ENCODE measurements around the gene NUB1.
A peak's percentile ranks its signal among the peaks of the same experiment; 100 is the strongest.

NUB1 gene

DNA sequence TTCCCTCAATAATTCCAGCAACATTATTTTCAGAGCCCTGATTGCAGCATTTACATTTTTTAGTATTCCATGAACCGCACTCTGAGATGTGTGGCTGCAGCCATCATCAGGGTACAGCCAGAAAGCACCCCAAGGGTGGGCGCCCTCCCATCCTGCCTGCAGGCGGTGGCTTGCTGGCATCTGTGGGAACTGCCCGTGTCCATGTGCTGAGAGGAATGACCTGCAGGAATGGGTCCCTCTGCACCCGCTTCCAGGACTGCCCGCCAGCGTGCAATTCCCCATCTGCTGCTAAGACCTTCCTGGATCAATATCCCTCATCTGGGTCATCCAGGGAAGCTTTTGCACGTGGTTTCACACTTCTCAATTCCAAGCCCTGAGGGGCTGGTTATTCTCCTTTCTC, 32.8 kb upstream of the NUB1 start:
- no peak for FAIRE-seq

DNA sequence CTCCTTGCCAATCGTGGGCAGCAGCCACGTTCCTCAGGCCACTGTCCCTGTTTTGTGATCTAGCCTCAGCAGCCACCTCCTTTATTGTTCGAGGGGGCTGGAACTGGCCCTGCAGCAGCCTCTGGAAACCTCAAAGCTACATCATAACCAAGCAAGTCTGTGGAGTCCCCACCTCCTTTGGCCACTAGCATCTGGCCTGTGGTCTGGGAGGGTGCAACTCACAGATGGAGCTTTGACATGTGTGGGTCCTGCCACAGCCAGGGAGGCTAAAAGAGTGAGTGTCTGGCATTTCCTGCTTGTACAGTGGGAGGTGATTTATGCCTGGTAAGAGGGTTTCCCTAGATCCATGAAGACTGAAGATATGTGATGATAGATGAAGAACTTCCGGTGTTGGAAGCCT, 32.3 kb upstream of the NUB1 start:
- no peak for TF ChIP-seq POLR2A (IDR thresholded peaks at IDR 0.05; ENCODE audit: low read depth, low read length)
- DNase-seq (ENCODE audit: insufficient read length, low spot score) (peak; percentile 34), FAIRE-seq (no peak)

More for the DNA sequence above, 32.8 kb upstream of the NUB1 start:
- DNase-seq (ENCODE audit: insufficient read length, low spot score): no peak
- no peak for TF ChIP-seq POLR2A (IDR thresholded peaks at IDR 0.05; ENCODE audit: low read depth, low read length)

DNA sequence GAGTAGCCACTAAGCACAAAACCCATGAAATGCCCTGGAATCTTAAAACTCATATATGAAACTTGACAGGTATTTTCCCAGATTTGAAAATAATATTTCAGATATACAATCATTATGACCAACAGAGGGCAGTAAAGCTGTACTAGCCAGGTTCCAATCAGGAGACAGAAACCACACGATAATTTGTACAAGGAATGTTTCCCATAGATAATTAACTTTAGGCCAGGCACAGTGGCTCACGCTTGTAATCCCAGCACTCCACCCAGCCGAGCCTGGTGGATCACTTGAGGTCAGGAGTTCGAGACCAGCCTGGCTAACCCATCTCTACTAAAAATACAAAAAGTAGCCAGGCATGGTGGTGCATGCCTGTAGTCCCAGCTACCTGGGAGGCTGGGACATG, 31.0 kb upstream of the NUB1 start:
- no peak for FAIRE-seq
- no peak for TF ChIP-seq POLR2A (IDR thresholded peaks at IDR 0.05; ENCODE audit: low read depth, low read length)
- DNase-seq (ENCODE audit: insufficient read length, low spot score): no peak

DNA sequence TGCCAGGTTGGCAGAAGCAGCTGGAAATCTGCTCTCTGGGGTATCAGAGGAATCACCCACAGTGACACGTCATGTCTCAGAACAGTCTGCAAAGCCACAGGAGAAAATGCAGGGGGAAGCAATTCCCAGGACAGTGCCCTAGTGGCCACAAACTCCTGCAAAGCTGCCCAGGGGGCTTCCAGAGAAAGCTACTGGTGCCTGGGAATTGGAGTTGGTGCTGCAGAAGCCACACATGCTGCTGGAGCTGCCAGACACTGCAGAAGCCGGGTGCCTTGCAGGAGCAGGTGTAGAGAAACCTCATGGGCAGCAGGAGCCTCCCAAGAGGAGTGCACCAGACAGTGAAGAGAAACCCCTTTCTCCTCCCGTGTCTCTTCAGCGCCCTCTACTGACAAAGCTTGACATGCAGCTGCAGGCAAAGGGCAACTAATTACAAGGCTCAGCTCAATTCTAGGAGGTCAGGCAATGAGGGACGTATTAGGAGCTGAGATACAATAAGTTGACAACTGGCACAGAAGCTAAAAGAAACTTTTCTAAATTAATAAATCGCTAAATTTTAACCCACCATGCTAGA, 30.2 kb upstream of the NUB1 start:
- no peak for TF ChIP-seq POLR2A (IDR thresholded peaks at IDR 0.05; ENCODE audit: low read depth, low read length)
- DNase-seq (ENCODE audit: insufficient read length, low spot score) (no peak), FAIRE-seq (no peak)

DNA sequence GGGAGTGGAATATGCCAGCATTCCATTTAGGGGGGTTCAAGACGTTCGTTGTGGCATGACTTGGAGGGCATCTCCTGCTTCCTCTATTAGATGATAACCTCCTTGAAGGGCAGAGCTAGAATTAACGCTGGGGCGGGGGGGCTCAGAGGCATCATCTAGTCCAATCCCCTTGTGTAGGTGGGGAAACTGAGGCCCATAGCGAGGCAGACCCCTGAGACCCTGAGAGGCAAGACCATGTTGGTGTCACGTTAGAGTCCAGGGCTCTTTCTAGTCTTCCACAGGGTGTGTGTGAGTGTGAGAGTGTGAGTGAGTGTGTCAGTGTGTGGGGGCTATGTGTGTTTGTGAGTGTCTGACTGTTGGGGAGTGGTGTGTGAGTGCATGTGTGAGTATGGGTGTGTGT, 29.3 kb upstream of the NUB1 start:
- TF ChIP-seq POLR2A (IDR thresholded peaks at IDR 0.05; ENCODE audit: low read depth, low read length): no peak
- DNase-seq (ENCODE audit: insufficient read length, low spot score) (no peak), FAIRE-seq (no peak)

DNA sequence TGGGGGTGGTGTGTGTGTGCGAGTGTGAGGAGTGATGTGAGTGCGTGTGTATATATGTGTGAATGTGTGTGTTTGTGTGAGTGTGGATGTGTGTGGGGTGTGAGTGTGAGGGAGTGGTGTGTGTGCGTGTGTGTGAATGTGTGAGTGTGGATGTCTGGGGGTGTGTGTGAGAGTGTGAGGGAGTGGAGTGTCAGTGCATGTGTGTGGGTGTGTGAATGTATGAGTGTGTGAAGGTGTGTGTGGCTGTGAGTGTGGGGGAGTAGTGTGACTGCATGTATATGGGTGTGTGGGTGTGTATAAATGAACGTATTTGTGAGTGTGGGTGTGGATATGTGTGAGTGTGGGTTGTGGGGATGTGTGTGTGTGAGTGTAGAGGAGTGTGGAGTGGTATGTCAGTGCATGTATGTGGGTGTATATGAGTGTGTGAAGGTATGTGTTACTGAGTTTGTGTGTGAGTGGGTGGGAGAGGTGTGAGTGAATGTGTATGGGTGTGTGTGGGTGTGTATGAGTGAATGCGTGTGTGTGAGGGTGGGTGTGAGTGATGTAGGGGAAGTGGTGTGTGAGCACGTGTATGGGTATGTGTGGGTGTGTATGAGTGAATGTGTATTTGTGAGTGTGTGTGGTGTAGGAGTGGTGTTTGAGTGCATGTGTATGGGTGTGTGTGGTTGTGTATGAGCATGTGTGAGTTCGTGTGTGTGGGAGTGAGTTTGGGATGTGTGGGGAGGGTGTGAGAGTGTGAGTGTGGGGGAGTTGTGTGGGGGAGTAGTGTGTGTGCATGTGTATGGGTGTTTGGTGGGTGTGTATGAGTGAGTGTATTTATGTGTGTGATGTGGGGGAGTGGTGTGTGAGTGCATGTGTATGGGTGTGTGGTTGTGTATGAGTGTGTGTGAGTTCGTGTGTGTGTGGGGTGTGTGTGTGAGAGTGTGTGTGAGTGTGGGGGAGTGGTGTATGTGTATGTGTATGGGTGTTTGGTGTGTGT, 28.5 kb upstream of the NUB1 start:
- TF ChIP-seq POLR2A (IDR thresholded peaks at IDR 0.05; ENCODE audit: low read depth, low read length): no peak
- DNase-seq (ENCODE audit: insufficient read length, low spot score) (no peak), FAIRE-seq (no peak)

DNA sequence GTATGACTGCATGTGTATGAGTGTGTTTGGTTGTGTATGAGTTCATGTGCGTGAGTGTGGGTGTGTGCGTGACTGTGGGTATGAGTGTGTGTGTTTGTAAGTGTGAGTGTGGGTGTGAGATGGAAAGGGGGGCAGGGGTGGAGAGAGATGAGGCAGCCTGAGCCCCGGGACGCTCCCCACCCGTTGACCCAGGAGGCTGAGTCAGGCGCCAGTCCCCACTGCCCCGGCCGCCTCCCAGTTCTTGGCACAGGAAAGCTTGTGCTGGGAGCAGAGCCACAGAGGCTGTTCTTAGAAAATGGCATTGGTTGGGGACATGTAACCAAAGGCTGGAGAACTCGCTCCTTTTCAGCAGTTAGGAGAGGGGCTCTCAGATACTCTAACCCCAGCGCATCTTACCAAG, 27.8 kb upstream of the NUB1 start:
- DNase-seq (ENCODE audit: insufficient read length, low spot score) (no peak), FAIRE-seq (no peak)
- TF ChIP-seq POLR2A (IDR thresholded peaks at IDR 0.05; ENCODE audit: low read depth, low read length): no peak

DNA sequence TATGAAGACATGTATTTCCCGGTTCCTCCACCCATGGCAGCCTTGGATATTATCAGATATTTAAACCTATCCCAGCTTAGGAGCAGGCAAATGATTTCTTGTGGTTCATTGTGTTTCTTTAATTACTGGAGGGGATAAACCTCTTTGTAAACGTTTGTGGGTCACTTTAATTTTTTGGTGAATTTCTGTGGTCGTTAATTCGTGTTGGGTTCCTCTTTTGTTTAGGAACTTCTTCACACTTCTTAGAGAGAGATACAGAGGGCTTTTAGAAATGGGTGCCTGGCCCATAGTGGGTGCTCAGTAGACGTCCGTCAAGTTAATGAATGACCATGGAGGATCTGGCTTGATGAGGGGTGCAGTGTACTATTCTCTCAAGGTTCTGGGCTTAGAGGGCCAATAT, 27.2 kb upstream of the NUB1 start:
- FAIRE-seq: no peak
- no peak for TF ChIP-seq POLR2A (IDR thresholded peaks at IDR 0.05; ENCODE audit: low read depth, low read length)
- no peak for DNase-seq (ENCODE audit: insufficient read length, low spot score)

DNA sequence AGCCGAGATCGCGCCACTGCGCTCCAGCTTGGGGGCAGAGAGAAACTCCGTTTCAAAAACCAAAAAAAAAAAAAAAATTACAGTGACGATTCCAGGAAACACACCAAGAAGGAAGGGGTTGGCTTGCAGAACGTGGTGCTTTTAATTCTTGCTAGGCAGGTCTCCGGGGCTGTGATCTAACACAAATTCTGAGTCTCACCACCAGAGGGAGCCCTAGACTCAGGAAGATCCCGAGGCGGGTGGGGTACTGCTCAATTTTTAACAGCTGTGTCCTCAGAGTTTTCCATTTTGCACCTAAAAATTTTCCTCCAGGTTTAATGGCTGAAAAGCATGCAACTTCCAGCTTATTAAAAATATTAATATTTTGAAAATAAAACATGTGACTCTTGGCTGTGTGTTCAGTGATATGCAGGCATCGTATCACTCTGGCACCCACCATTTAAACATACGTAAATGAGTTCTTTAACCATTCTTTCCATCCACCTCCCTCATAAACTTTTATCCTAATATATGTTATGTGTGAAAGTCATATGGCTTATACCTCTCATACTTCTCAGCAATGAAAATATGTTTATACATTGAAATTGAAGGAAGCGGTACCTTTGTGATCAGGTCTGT, 26.5 kb upstream of the NUB1 start:
- TF ChIP-seq POLR2A (IDR thresholded peaks at IDR 0.05; ENCODE audit: low read depth, low read length): no peak
- FAIRE-seq: no peak
- peak; percentile 52 for DNase-seq (ENCODE audit: insufficient read length, low spot score)

DNA sequence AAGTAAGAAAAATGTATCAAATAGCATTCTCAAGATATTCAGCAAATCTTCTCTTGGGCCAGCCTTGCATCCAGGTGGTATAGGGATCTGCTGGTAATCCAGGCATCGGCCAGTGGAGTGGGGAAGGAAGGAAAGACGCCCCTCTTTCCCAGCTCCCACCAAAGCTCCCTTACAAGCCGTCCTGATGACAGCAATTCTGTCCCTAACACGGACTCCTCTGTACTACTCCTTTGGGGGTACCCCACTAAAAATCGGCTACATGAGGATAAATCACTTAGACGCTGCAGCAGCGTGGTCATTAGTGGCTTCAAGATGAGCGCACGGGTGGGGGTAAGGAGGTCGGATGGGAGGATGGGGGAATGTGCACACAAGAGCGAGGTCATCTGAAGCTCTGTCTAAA, 24.7 kb upstream of the NUB1 start:
- DNase-seq (ENCODE audit: insufficient read length, low spot score) (no peak), FAIRE-seq (no peak)
- no peak for TF ChIP-seq POLR2A (IDR thresholded peaks at IDR 0.05; ENCODE audit: low read depth, low read length)

DNA sequence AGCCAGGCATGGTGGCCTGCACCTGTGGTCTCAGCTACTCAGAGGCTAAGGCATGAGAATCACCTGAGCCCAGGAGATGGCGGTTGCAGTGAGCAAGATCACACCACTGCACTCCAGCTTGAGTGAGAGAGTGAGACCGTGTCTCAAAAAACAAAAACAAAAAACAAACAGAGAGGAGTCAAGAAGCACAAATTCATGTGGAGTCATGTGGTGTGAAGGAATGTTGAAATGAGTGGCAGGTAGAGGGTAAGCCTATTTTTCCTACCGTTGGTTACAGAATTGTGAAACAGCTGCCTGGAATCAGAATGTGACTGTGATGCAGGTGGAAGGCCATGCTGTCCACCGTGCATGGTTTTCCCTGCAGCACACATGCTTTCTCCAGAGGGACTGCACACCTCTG, 23.7 kb upstream of the NUB1 start:
- DNase-seq (ENCODE audit: insufficient read length, low spot score) (no peak), FAIRE-seq (no peak)
- TF ChIP-seq POLR2A (IDR thresholded peaks at IDR 0.05; ENCODE audit: low read depth, low read length): no peak

DNA sequence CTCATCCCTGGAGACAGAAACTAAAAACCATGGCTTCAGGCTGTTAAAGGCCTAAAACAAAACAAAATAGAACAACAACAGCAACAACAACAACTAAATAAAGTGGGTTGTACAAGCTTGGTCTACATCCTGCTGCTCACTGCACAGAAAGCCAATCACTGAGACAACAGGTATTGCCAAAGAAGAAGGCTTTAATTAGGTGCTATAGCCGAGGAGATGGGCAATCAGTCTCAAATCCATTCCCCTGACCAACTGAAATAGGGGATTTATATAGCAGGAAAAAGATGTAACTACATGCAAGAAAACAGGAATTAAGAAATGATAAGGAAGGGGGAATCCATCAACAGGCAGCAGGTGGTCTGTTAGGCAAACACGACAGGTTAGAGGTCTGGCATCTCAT, 22.4 kb upstream of the NUB1 start:
- DNase-seq (ENCODE audit: insufficient read length, low spot score) (no peak), FAIRE-seq (no peak)
- TF ChIP-seq POLR2A (IDR thresholded peaks at IDR 0.05; ENCODE audit: low read depth, low read length): no peak

DNA sequence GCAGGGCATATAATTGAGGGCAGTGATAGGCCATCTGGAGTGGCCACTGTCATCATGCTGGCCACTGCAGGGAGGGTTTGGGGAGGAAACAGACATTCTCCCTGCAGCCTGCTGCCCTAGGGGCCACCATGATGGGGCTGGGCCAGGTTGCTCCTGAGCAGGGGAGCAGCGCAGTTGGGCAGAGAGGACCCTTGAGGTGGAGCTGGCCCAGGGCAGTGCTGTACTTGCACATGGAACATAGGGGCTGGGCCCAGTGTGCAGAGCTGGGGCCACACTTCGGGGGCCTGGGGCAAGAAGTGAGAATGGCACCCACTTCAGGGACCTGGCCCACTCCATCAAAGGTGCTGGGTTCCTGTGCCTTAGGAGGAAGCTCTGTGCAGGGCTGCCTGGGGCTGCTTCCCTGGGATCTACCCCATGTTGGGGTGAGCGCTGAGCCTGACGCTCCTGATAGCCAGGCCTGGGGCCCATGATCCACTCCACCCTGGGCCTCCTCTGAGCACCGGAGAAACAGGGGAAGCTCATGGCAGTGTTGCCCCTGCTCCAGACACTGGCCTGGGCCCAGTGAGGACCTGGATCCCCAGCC, 21.3 kb upstream of the NUB1 start:
- TF ChIP-seq POLR2A (IDR thresholded peaks at IDR 0.05; ENCODE audit: low read depth, low read length): no peak
- no peak for FAIRE-seq

DNA sequence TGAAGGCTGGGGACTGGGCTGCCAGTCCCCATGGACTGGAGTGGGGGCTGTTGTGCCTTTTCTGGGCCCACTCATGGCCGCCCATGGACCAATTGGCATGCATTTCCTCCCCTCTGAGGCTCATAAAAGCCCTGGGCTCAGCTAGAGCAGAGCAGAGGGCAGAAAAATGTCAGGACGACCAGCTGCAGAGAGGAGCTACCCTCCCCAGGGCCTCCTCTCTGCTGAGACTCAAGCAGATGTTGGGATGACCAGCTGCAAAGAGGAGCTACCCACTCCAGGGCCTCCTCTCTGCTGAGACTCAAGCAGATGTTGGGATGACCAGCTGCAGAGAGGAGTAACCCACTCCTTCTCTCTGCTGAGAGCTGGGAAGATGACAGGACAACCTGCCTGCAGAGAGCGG, 20.3 kb upstream of the NUB1 start:
- no peak for TF ChIP-seq POLR2A (IDR thresholded peaks at IDR 0.05; ENCODE audit: low read depth, low read length)
- DNase-seq (ENCODE audit: insufficient read length, low spot score) (no peak), FAIRE-seq (no peak)

More for the DNA sequence above, 21.3 kb upstream of the NUB1 start:
- no peak for DNase-seq (ENCODE audit: insufficient read length, low spot score)
